HepG2 (cell line): Measurements from ENCODE around the gene NEDD8. TPM values are rescaled to one million over a fixed set of nuclear protein-coding genes. Genes with fewer than 3 reads are reported as not detected.

Experiments used
- AGO1 ChIP-seq: fragments of 200-400 bp; formaldehyde crosslinking; IDR thresholded peaks from 2 replicates; pipeline ENCODE4 v1.6.1; 2017; ENCODE audit warnings: mild to moderate bottlenecking, low read depth, low read length, moderate library complexity; ENCODE audit not compliant: poor library complexity, severe bottlenecking
- CHCHD3 ChIP-seq: sonication (generic); formaldehyde crosslinking; IDR thresholded peaks from 2 replicates; pipeline ENCODE4 v1.8.0; 2022; ENCODE audit warnings: mild to moderate bottlenecking, missing genetic modification reagents, moderate library complexity
- GTF3A ChIP-seq: sonication (generic); formaldehyde crosslinking; conservative IDR thresholded peaks from 2 replicates; pipeline ENCODE4 v1.4.0; 2020; ENCODE audit warnings: mild to moderate bottlenecking, missing genetic modification reagents
- IKZF5 ChIP-seq: IDR thresholded peaks from 2 replicates; pipeline ENCODE4 v1.6.1; 2018; ENCODE audit warnings: missing genetic modification reagents, mild to moderate bottlenecking, missing compliant biosample characterization
- MYNN ChIP-seq: sonication (generic); formaldehyde crosslinking; IDR thresholded peaks from 2 replicates; pipeline ENCODE4 v1.4.0; 2020; ENCODE audit warnings: mild to moderate bottlenecking, low read depth, missing genetic modification reagents
- NR2F2 ChIP-seq: IDR thresholded peaks from 2 replicates; pipeline ENCODE4 v1.6.1; 2012; ENCODE audit warnings: low read depth, inconsistent platforms, borderline replicate concordance
- PAF1 ChIP-seq: IDR thresholded peaks from 2 replicates; pipeline ENCODE4 v1.6.1; 2016; ENCODE audit warnings: missing genetic modification reagents, missing compliant biosample characterization
- PAX8 ChIP-seq: sonication (generic); formaldehyde crosslinking; IDR thresholded peaks from 2 replicates; pipeline ENCODE4 v1.8.0; 2022; ENCODE audit warnings: mild to moderate bottlenecking, missing genetic modification reagents, borderline replicate concordance
- PCBP2 ChIP-seq: fragments of 200-400 bp; formaldehyde crosslinking; optimal IDR thresholded peaks from 2 replicates; pipeline ENCODE3; 2018; ENCODE audit warnings: low read length, low read depth; ENCODE audit not compliant: poor library complexity, severe bottlenecking
- PHB2 ChIP-seq: fragments of 450-650 bp; IDR thresholded peaks from 2 replicates; pipeline ENCODE4 v1.6.1; 2018; ENCODE audit not compliant: partially characterized antibody
- PHF8 ChIP-seq: sonication (generic); formaldehyde crosslinking; IDR thresholded peaks from 2 replicates; pipeline ENCODE4 v1.5.0; 2020; ENCODE audit warnings: missing genetic modification reagents
- RCOR2 ChIP-seq: IDR thresholded peaks from 2 replicates; pipeline ENCODE4 v1.6.1; 2016; ENCODE audit warnings: missing biosample characterization, missing genetic modification reagents
- RNF2 ChIP-seq: fragments of 450-650 bp; conservative IDR thresholded peaks from 2 replicates; pipeline ENCODE4 v1.6.1; 2016; ENCODE audit warnings: low read depth
- SKI ChIP-seq: fragments of 450-650 bp; IDR thresholded peaks from one replicate; pipeline ENCODE4 v1.6.1; 2018; ENCODE audit warnings: mild to moderate bottlenecking; ENCODE audit not compliant: partially characterized antibody
- ZBTB20 ChIP-seq: sonication (generic); formaldehyde crosslinking; IDR thresholded peaks from 2 replicates; pipeline ENCODE4 v1.8.1; 2023; ENCODE audit warnings: missing genetic modification reagents, low read depth, mild to moderate bottlenecking, borderline replicate concordance
- ZFP37 ChIP-seq: sonication (generic); formaldehyde crosslinking; IDR thresholded peaks from 2 replicates; pipeline ENCODE4 v1.4.0; 2020; ENCODE audit warnings: missing genetic modification reagents, borderline replicate concordance
- ZFP90 ChIP-seq: sonication (generic); formaldehyde crosslinking; IDR thresholded peaks from 2 replicates; pipeline ENCODE4 v1.8.0; 2022; ENCODE audit warnings: missing genetic modification reagents, mild to moderate bottlenecking, inconsistent platforms, borderline replicate concordance
- ZNF263 ChIP-seq: sonication (generic); formaldehyde crosslinking; IDR thresholded peaks from 2 replicates; pipeline ENCODE4 v1.4.0; 2020; ENCODE audit warnings: missing genetic modification reagents
- ZNF740 ChIP-seq: sonication (generic); formaldehyde crosslinking; IDR thresholded peaks from 2 replicates; pipeline ENCODE4 v1.4.0; 2020; ENCODE audit warnings: missing genetic modification reagents
- ZSCAN20 ChIP-seq: sonication (generic); formaldehyde crosslinking; IDR thresholded peaks from 2 replicates; pipeline ENCODE4 v1.4.0; 2020; ENCODE audit warnings: missing genetic modification reagents, mild to moderate bottlenecking, borderline replicate concordance
- polyA plus RNA-seq, 8 experiments: library from polyadenylated mRNA; depleted of rRNA in 3 of 8; stranded (reverse) in 7 of 8; unstranded in 1 of 8; fragments of >200 nt; fragmentation: Illumina TruSeq in 4 of 8; extraction: Trizol in 4 of 8; gene quantifications; 2 replicates each; pipeline versions ENCODE4 v1.2.1 to v1.2.3, GENCODE V29; 2011 to 2016; ENCODE audit warnings: low read depth in 4 of 8, missing spikeins in 1 of 8, mixed read lengths in 1 of 8; ENCODE audit not compliant: insufficient read depth in 1 of 8
- total RNA-seq, 5 experiments: library from RNA; depleted of rRNA; stranded (reverse); fragments of >200 nt; fragmentation: Illumina TruSeq; extraction: Trizol; gene quantifications; 2 replicates each; pipeline ENCODE4 v1.2.3, GENCODE V29; 2016; ENCODE audit warnings: low read depth in 1 of 5
- TF ChIP-seq, protein P1 (sequence below): sonication (generic); formaldehyde crosslinking; IDR thresholded peaks from 2 replicates; pipeline ENCODE4 v1.5.1; 2020; ENCODE audit warnings: missing genetic modification reagents, mild to moderate bottlenecking, borderline replicate concordance
- TF ChIP-seq, protein P2 (sequence below): sonication (generic); formaldehyde crosslinking; IDR thresholded peaks from 2 replicates; pipeline ENCODE4 v1.4.0; 2020; ENCODE audit warnings: missing genetic modification reagents, mild to moderate bottlenecking, borderline replicate concordance

NEDD8 gene
- total and polyA plus RNA-seq, 2 of the 13 experiments (the other 11 are each of a cell fraction or from before 2014, with no cell fraction given), result 535 to 713 TPM

- TF ChIP-seq GTF3A (CRISPR knock-in tag) (peak; percentile 99; the same call in 1 of the 2 replicates), PAF1 (no peak; the same call in 1 of the 2 replicates), ZFP90 (CRISPR knock-in tag) (peak; percentile 99), ZNF740 (CRISPR knock-in tag) (peak; percentile 96), ZBTB20 (CRISPR knock-in tag) (peak; percentile 91), AGO1 (peak; percentile 94), RCOR2 (CRISPR knock-in tag) (peak; percentile 55), RNF2 (peak; percentile 63; the same call in 1 of the 2 replicates), PCBP2 (no peak), IKZF5 (CRISPR knock-in tag) (peak; percentile 94; the same call in 1 of the 2 replicates), MYNN (CRISPR knock-in tag) (no peak; the same call in 1 of the 2 replicates), ZNF263 (CRISPR knock-in tag) (peak; percentile 96), PAX8 (CRISPR knock-in tag) (peak; percentile 96; the same call in 1 of the 2 replicates), SKI (peak; percentile 93), ZFP37 (CRISPR knock-in tag) (peak; percentile 97), CHCHD3 (CRISPR knock-in tag) (peak; percentile 97), NR2F2 (no peak), ZSCAN20 (CRISPR knock-in tag) (peak; percentile 92; the same call in 1 of the 2 replicates), PHF8 (CRISPR knock-in tag) (peak; percentile 97), PHB2 (no peak)
- TF ChIP-seq, protein P1, sequence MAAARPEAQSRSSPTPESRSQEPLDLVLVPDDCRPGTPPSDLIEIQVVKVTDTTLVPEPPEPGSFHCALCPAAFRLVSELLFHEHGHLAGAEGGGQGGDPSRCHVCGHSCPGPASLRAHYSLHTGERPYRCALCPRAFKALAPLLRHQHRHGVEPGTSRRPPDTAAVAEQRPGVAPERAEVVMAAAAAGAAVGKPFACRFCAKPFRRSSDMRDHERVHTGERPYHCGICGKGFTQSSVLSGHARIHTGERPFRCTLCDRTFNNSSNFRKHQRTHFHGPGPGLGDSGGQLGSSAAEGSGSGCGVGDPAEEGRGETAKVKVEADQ (CRISPR knock-in tag), result peak; percentile 98
- TF ChIP-seq, protein P2, sequence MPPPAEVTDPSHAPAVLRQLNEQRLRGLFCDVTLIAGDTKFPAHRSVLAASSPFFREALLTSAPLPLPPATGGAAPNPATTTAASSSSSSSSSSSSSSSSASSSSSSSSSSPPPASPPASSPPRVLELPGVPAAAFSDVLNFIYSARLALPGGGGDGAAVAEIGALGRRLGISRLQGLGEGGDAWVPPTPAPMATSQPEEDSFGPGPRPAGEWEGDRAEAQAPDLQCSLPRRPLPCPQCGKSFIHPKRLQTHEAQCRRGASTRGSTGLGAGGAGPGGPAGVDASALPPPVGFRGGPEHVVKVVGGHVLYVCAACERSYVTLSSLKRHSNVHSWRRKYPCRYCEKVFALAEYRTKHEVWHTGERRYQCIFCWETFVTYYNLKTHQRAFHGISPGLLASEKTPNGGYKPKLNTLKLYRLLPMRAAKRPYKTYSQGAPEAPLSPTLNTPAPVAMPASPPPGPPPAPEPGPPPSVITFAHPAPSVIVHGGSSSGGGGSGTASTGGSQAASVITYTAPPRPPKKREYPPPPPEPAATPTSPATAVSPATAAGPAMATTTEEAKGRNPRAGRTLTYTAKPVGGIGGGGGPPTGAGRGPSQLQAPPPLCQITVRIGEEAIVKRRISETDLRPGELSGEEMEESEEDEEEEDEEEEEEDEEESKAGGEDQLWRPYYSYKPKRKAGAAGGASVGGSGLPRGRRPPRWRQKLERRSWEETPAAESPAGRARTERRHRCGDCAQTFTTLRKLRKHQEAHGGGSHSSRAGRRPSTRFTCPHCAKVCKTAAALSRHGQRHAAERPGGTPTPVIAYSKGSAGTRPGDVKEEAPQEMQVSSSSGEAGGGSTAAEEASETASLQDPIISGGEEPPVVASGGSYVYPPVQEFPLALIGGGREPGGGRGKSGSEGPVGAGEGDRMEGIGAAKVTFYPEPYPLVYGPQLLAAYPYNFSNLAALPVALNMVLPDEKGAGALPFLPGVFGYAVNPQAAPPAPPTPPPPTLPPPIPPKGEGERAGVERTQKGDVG (CRISPR knock-in tag), result peak; percentile 82
Measured at GRCh38 chr14:24212924-24213865, 19.0 kb downstream of the NEDD8 start, which contains the start of gene CHMP4A (continued).
